Prostate gland (tissue), 2 donors: ENCODE measurements around the gene IL15RA. TPM values are rescaled to one million over a fixed set of nuclear protein-coding genes. Genes with fewer than 3 reads are reported as not detected.
A peak's percentile ranks its signal among the peaks of the same experiment; 100 is the strongest.

Experiments
- DNase-seq: peaks from one replicate; pipeline ENCODE4 v3.0.0-alpha.2; 2019; ENCODE audit warnings: low spot score
- H3K27ac ChIP-seq, 2 donors: fragments of 200-600 bp; sonication (generic); 2 replicates each; pipeline ENCODE4 v1.5.1; 2017 to 2019
- H3K27me3 ChIP-seq: fragments of 200-600 bp; sonication (generic); replicated peaks from 2 replicates; pipeline ENCODE4 v1.5.1; 2019; ENCODE audit not compliant: insufficient read depth
- H3K36me3 ChIP-seq, 2 donors: fragments of 200-600 bp; sonication (generic); 1 replicate in 1 of 2; 2 replicates in 1 of 2; pipeline versions ENCODE4 v1.5.1 to v1.8.1; 2017 to 2019
- H3K4me1 ChIP-seq: fragments of 200-600 bp; sonication (generic); replicated peaks from 2 replicates; pipeline ENCODE4 v1.5.1; 2019
- H3K4me3 ChIP-seq, 2 donors: fragments of 200-600 bp; sonication (generic); 2 replicates each; pipeline ENCODE4 v1.5.1; 2017 to 2019
- H3K9me3 ChIP-seq: fragments of 200-600 bp; sonication (generic); 2 replicates; pipeline ENCODE4 v1.5.1; 2017
- POLR2A ChIP-seq: fragments of 450-650 bp; IDR thresholded peaks from one replicate; pipeline ENCODE4 v1.6.1; 2016; ENCODE audit warnings: antibody characterized with exemption, mild to moderate bottlenecking
- POLR2AphosphoS5 ChIP-seq: sonication (generic); formaldehyde crosslinking; IDR thresholded peaks from one replicate; pipeline ENCODE4 v1.6.1; 2017; ENCODE audit warnings: antibody characterized with exemption
- WGBS: methylation state at CpG from one replicate; pipeline ENCODE4 v1.1.5; 2018; 5-methylcytosine and 5-hydroxymethylcytosine counted together
- intact Hi-C: fragments of 100-400 bp; cut with DNase I; formaldehyde crosslinking; loops from one replicate; pipeline ENCODE4 v1.14.2; 2022
- total RNA-seq, 2 donors: library from RNA; depleted of rRNA; stranded (reverse); fragments of >200 nt; gene quantifications; one replicate each; pipeline ENCODE4 v1.1.0, GENCODE V29; 2016
- TF ChIP-seq, protein P1 (sequence below), 4 experiments: fragments of 200-600 bp in 2 of 4; fragments of 450-650 bp in 2 of 4; sonication (generic) in 2 of 4; IDR thresholded peaks; 1 replicate in 3 of 4; 2 replicates in 1 of 4; pipeline ENCODE4 v1.5.1; 2016 to 2019; ENCODE audit warnings: antibody characterized with exemption in 4 of 4, mild to moderate bottlenecking in 2 of 4, moderate library complexity in 2 of 4

Gene IL15RA
- total RNA-seq, 2 donors from 2014 or later = 11.7 to 18.5 TPM

DNA sequence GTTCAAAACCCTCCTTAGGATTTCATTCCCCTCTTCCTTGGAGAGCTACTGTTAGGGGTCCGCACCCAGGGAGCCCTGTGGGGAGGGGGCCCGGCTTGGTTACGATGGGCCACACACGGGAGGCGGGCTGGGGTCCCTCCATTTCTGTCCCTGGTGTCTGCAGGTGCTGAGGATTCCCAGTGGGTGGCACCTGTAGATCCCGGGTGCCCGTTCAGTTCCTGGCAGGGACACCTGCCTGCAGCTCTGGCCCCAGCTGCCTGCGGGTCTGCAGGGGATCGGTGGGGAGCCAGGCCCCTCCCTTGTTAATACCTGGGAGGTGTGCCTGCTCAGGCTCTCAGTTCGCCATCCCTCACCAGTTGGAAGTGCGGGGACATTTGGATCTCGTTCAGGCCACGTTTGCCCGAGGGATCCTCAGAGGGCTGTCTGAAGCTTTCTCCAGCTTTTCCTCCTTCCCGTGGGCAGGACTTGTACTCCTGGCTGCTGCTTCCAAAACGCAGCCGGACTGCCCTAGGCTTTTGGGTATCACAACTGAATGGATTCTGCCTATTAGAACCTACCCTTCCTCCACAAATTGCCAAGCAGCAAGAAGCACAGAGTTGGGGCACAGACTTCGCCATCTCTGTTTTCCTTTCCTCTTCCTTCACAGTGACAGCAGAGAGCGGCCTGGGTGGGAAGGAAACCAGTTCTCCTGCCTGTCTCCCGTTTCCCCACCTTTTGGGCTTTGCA, 22.3 kb upstream of the IL15RA start:
- TF ChIP-seq POLR2A = no peak
- intact Hi-C loops = no loop called here

DNA sequence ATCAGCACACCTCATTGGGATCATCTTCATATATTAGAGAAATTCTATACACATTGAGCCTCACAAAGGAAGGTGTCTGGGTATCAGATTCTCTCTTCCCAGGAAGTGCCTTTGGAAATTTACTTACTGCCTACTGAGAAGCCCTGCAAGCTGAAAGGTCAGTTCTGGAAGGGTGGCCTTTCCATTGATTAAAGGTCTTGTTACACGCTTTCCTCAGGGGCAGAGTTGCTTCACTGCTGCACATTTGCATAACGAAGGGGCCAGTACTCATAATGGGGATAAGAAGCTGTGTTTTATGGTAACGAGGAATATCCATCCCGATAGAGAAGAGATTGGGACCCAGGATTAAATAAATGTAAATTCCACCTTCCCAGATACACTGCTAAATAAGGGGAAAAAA, 19.4 kb upstream of the IL15RA start:
- Histone ChIP-seq H3K36me3 (no peaks in the 10 kb centered on the region), H3K4me3 (no peak overlapping the region), H3K4me1 (no peaks in the 10 kb centered on the region), H3K27ac (no peak overlapping the region), H3K9me3 (no peaks in the 10 kb centered on the region), H3K27me3 (peaks cover 3% of the 10 kb centered on the region)
- 79% methylated on average over 4 of the region's 4 CpGs for WGBS
- DNase-seq = no peak
- intact Hi-C loops = no loop called here
- no peak for TF ChIP-seq POLR2A
- TF ChIP-seq POLR2AphosphoS5 = no peak
- TF ChIP-seq, protein P1, sequence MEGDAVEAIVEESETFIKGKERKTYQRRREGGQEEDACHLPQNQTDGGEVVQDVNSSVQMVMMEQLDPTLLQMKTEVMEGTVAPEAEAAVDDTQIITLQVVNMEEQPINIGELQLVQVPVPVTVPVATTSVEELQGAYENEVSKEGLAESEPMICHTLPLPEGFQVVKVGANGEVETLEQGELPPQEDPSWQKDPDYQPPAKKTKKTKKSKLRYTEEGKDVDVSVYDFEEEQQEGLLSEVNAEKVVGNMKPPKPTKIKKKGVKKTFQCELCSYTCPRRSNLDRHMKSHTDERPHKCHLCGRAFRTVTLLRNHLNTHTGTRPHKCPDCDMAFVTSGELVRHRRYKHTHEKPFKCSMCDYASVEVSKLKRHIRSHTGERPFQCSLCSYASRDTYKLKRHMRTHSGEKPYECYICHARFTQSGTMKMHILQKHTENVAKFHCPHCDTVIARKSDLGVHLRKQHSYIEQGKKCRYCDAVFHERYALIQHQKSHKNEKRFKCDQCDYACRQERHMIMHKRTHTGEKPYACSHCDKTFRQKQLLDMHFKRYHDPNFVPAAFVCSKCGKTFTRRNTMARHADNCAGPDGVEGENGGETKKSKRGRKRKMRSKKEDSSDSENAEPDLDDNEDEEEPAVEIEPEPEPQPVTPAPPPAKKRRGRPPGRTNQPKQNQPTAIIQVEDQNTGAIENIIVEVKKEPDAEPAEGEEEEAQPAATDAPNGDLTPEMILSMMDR (IDR thresholded peaks at IDR 0.05) = no peak

More for the DNA sequence above, 22.3 kb upstream of the IL15RA start:
- no peak overlapping the region for H3K27ac ChIP-seq
- DNase-seq = no peak
- no peaks in the 10 kb centered on the region for H3K36me3 ChIP-seq
- H3K4me3 ChIP-seq = no peak overlapping the region
- H3K4me1 ChIP-seq = no peaks in the 10 kb centered on the region
- peaks cover 3% of the 10 kb centered on the region for H3K27me3 ChIP-seq
- H3K9me3 ChIP-seq = no peaks in the 10 kb centered on the region
- 55% methylated on average over 20 of the region's 20 CpGs for WGBS

- WGBS = 96% methylated on average over 1 of the region's 1 CpG
- TF ChIP-seq, protein P1 (IDR thresholded peaks at IDR 0.05) = no peak
- TF ChIP-seq POLR2AphosphoS5 = no peak
- no peak for TF ChIP-seq POLR2A
- no peak overlapping the region for H3K27ac ChIP-seq
- no peak overlapping the region for H3K4me3 ChIP-seq
- no peak for DNase-seq
- intact Hi-C loops = no loop called here
- no peaks in the 10 kb centered on the region for H3K4me1 ChIP-seq
- H3K27me3 ChIP-seq = peaks cover 3% of the 10 kb centered on the region
- no peaks in the 10 kb centered on the region for H3K9me3 ChIP-seq
- no peaks in the 10 kb centered on the region for H3K36me3 ChIP-seq
Measured at GRCh38 chr10:5992398-5992797, 15.1 kb upstream of the IL15RA start.

DNA sequence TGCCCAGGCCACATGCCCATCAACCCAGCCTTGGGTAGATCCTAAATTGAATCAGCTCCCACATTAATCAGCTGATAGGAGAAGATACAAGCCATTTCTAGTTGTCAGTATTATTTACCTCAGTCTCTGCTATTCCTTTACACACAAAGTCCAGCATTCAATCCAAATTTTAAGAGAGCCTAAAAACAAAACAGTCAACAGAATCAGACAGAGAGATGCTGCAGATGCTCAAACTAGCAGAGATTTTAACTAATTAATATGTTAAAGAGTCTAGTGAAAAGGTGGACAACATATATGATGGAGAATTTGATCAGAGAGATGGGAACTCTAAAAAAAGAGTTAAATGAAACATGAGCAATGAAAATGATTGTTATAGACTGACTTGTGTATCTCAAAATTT, 14.4 kb upstream of the IL15RA start:
- DNase-seq = no peak
- TF ChIP-seq, protein P1 (IDR thresholded peaks at IDR 0.05) = no peak
- no peak for TF ChIP-seq POLR2A
- no peak for TF ChIP-seq POLR2AphosphoS5
- intact Hi-C loops = no loop called here
- no peaks in the 10 kb centered on the region for H3K36me3 ChIP-seq
- no peaks in the 10 kb centered on the region for H3K9me3 ChIP-seq
- no peak overlapping the region for H3K27ac ChIP-seq
- no peaks in the 10 kb centered on the region for H3K4me1 ChIP-seq
- H3K27me3 ChIP-seq = peaks cover 3% of the 10 kb centered on the region
- H3K4me3 ChIP-seq = no peak overlapping the region

GRCh38 chr10:5989756-5990155, 12.4 kb upstream of the IL15RA start:
- TF ChIP-seq, protein P1 (IDR thresholded peaks at IDR 0.05) = no peak
- no peak for TF ChIP-seq POLR2AphosphoS5
- TF ChIP-seq POLR2A = no peak
- Histone ChIP-seq H3K27me3 (peaks cover 1% of the 10 kb centered on the region), H3K4me1 (no peaks in the 10 kb centered on the region), H3K4me3 (no peak overlapping the region), H3K9me3 (no peaks in the 10 kb centered on the region), H3K36me3 (no peaks in the 10 kb centered on the region), H3K27ac (peak overlapping the region in 1 of 2 donors; percentile 27)
- intact Hi-C loops = no loop called here
- 56% methylated on average over 2 of the region's 2 CpGs for WGBS
- no peak for DNase-seq
